ENCODE data around the gene TRAK2.
"Not testable (repeated sequence)": the region's sequence is repeated elsewhere in the genome, so short reads cannot be mapped to it uniquely, and the experiment has no call there.

Gene TRAK2, protein sequence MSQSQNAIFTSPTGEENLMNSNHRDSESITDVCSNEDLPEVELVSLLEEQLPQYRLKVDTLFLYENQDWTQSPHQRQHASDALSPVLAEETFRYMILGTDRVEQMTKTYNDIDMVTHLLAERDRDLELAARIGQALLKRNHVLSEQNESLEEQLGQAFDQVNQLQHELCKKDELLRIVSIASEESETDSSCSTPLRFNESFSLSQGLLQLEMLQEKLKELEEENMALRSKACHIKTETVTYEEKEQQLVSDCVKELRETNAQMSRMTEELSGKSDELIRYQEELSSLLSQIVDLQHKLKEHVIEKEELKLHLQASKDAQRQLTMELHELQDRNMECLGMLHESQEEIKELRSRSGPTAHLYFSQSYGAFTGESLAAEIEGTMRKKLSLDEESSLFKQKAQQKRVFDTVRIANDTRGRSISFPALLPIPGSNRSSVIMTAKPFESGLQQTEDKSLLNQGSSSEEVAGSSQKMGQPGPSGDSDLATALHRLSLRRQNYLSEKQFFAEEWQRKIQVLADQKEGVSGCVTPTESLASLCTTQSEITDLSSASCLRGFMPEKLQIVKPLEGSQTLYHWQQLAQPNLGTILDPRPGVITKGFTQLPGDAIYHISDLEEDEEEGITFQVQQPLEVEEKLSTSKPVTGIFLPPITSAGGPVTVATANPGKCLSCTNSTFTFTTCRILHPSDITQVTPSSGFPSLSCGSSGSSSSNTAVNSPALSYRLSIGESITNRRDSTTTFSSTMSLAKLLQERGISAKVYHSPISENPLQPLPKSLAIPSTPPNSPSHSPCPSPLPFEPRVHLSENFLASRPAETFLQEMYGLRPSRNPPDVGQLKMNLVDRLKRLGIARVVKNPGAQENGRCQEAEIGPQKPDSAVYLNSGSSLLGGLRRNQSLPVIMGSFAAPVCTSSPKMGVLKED

DNA sequence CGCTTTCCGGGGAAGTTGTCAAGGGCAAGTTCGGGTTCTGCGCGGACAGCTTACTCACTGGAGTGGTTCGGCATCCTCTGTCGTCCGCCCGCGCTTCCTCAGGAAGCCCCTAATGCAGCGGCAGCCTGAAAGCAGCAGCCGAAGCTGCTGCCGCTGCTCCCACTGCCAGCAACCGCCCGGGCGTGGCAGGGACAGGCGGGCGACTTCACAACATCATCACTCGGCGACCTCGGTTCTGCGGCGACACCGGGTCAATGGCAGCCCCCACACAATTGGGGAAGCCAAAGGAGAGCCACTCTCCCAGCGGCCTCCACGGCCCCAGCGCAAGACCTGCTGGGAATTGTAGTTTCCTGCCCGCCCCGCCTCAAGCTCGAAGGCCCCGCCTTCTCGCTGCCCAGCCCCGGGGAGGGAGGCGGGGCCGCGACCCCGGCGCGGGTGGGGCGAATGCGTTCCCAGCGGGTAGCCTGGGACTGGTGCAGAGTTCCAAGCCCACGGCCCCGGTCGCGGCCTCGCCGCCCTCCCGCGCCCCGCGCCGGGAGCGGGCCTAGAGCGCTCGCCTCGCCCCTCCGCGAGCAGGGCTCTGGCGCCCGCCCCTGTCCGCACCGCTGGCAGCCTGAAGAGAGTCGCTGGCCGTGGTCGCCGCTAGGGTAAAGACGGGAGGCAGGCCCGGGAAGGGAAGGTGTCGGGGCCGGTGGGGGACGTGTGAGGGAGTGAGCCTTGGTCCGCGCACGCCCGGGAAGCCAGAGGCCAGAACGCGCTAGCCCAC is at the start of gene TRAK2, which contains the start of gene STRADB:
TRAK2 (minus strand) TSS at position 167 of the 766 bp plus-strand sequence. CDS start 30,951 bp downstream, outside the sequence.
STRADB (plus strand) TSS at position 449 of the 766 bp plus-strand sequence. CDS start 3,101 bp downstream, outside the sequence.
- peak; percentile 96 for DNase-seq (ENCODE audit: low spot score)

DNA sequence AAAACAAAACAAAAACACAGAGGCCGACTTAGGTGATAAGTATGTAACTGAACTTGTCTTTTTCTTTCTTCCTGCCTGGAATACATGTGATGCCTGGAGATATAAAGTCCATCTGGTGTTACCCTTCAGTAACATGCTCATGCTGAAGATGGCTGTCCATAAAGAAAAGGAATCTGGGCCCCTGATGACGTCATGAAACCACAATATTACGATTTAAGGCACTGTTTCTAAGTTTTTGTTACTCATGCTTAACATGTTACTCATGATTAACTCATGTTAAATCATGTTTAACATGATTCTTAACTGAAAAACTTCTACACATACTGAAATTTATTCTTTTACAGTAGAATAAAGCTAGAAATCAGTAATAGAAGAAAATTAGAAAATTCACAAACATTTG is 49.3 kb upstream of the TRAK2 start:
- no peak for DNase-seq (ENCODE audit: low spot score)

DNA sequence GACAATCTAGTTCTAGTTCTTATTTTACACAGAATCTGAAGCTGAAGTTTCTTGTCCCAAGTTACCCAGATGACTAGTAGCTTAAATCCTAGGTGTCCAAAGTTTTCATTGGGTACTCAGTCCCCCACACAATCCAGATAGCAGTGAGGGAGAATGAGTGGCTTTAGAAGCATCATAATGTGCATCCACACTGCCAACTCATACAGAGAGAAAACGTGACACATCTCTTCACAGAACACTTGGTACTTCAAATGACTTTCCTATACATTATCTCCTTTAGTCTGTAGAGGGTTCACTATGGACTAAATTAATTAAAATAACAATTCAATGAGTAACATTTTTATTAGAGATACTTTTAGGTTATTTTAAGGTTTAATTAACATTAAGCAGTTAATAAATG is 45.5 kb upstream of the TRAK2 start:
- DNase-seq (ENCODE audit: low spot score) = no peak

DNA sequence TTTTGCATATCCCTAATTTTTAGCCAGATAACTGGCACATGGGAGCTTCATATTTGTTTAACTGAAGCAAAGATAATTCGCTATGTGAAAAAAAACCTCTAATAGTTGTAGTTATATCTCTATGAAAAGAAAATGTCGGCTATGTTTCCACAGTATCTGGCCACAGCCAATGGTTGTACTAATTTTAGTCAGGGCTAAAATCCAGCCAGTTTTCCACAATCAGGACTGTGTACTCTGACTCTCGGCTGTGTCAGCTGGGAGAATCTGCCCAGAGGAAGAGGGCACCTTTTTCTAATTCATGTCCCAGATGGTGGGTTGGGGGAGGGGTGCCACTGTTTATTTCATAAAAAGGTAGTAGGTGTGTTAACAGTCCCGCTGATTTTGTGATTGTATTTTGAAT is 39.0 kb upstream of the TRAK2 start:
- DNase-seq (ENCODE audit: low spot score) = no peak

DNA sequence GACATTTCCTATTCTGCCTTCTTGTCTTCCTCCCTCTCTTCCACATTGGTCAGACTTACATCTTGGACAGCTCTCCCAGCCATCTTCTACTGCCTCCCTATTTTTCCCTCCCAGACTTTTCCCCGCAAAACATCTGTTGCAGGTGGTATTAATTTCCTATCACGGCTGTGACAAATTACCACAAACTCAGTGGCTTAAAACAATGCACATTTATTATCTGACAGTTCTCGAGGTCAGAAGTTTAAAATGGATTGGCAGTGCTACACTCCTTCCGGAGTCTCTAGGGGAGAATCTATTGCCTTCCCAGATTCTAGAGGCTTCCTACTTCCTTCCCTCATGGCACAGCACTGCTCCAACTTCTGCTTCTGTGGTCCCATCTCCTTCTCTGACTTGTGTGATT is 33.5 kb upstream of the TRAK2 start:
- no peak for DNase-seq (ENCODE audit: low spot score)

DNA sequence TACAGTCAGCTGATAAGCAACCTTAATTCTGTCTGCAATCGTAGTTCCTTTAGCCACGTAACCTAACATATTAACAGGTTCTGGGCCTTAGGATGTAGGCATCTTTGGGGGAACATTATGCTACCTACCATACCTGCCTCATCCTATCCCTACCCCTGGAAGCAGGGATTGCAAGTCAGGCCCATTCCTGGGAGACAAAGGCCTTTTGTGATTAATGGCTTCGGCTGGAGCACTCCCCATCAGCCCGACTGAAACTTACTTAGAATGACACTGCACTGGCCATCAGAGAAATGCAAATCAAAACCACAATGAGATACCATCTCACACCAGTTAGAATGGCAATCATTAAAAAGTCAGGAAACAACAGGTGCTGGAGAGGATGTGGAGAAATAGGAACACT is 32.5 kb upstream of the TRAK2 start:
- DNase-seq (ENCODE audit: low spot score) = not testable (repeated sequence)

DNA sequence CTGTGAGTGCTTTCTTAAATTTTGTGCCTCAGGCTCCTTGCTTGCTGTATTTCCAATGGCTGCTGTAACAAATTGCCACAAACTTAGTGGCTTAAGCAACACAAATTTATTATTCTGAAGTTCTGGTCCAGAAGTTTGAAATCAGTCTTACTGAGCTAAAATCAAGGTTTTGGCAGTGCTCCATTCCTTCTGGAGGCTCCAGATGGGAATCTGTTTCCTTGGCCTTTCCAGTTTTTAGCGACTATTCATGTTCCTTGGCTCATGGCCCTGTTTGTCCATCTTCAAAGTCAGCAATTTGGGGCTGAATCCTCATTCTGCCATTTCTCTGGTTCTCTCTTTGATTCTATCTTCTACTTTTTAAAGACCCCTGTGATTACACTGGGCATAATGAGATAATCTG is 32.1 kb upstream of the TRAK2 start:
- DNase-seq (ENCODE audit: low spot score) = no peak

DNA sequence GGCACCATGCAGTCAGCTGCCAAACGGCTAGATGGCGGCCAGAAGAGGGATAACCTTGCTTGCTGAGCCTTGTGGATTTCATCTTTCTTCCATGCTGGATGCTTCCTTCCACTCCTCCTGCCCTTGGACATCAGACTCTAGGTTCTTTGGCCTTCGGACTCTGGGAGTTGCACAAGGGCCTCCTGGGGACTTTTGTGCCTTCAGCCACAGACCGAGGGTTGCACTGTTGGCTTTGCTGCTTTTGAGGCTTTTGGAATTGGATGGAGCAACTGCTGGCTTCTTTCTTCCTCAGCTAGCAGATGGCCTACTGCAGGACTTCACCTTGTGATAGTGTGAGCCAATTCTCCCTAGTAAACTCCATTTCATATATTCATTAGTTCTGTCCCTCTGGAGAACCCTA is 31.3 kb upstream of the TRAK2 start:
- no peak for DNase-seq (ENCODE audit: low spot score)

DNA sequence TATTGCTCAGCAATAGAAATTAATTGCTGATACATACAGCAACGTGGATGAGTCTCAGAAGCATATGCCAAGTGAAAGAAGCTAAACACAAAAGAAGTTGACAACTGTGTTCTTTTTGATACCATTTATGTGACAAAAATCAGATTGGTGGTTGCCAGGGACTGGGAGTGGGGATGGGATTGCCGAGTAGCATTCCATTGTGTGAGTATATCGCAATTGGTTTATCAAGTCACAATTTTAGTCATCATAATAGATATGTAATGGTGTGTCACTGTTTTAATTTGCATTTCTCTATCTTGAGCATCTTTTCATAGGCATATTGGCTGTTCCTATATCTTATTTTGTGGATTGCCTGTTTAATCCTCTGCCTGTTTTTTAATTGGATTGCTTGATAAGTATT is 21.2 kb upstream of the TRAK2 start:
- no peak for DNase-seq (ENCODE audit: low spot score)

DNA sequence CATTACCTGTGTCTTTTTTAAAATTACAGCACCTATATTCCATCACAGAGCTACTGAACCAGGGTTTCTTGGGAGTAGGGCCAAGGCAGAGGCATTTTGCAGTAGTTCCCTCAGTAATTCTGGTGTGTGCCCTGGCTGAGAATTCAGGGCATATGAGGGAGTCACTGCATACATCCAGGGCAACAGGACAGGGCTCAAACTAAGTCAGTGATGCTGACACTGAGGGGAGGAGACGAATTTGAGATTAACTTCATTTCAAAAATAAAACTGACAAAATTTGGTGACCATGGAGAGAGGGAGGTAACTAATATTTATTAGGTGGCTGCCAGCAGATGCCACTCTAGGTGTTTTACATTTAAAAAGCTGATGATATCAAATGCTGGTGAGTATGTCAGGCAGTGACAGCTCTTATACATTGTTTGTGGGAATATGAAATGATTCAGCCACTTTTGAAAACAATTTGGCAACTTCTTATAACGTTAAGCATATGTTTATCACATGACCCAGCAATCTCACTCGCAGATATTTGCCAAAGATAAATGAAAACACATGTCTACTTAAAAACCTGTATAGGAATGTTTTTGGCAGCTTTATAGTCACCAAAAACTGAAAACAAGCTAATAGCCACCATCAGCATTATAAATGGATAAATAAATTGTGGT is 20.6 kb upstream of the TRAK2 start:
- DNase-seq (ENCODE audit: low spot score) = no peak

DNA sequence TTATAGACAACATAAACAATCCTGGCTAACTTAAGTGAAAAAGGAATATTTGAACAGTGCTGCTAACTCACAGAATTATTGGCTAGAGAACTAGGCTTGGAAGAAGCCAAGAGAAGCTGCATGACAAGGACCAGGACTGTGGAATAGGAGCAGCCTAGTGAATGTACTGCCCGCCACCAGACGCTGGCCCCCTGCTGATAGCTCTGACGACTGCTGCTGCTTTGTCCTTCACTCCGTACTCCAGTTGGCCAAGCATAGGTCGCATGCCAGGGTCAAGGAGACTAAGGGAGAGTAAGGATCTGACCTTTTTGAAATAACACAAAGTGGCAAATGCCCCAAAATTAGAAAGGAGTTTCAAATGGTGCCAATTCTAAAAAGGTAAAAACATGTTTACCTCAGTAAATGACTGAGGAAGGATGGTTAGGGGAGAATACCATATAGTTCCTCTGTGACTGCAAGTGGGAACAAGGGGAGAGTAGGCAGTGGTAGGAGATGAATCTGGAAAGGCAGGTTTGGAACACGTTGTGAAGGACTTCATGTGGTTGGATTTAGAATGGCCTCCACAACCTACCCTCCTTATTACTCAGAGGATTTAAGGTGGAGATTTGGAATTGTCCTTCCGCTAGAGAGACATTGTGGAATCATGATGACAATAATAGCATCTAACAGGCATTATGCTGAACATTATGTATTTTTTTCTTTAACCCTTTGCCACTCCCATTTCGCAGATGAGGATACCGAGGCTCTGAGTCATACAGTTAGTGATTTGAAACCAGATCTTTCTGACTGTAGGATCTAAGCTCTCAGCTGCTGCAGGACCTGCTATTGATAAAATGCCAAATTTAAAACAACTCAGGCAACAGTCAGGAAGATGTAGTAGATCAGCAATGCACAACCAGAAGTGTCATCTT is 19.8 kb upstream of the TRAK2 start:
- DNase-seq (ENCODE audit: low spot score) = no peak

DNA sequence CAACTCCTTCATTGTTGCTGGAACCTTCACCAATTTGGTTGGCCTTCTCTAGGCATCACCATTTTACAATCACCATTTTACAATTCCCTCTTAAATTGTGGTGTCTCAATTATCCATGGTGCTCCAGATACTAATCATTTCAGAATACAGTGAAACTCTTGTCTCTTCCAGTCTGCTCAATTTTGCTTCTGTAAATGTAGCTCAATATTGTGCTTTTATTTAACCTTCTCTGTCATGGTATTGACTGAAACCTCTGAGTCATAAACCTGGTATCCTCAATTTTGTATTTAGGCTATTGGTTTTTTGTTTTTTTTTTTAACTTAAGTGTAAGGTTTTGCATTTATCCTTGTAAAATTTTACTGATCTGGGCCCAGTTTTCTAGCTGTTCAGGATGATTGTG is 16.4 kb upstream of the TRAK2 start:
- DNase-seq (ENCODE audit: low spot score) = no peak

DNA sequence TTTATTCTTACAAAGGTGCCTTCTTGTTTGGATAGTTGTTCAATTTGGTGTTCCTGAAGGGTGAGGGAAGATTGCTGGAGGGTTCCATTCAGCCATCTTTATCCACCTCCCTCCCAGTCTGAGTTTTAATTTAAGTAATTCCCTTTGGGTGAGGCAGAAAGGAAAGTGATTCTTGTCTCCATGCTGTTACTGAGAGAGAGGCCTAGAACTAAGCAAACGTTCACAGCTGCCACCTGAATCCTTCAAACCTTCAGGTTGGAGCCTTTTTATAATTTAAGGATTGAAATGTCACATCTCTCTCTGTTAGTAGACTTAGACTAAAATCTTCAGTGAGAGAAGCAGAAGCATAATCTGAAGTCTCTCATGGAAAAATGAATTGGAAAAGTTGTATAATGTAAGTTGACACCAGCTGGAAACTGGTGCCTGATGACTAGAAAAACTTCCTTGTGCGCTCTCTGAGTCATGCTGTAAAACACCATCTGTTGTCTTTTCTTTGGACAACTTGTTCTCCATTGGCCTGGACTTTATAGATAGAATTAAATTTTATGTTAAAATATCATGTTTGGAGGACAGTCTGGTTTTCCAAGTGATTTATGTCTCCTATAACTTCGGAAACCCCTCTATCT is 14.9 kb upstream of the TRAK2 start:
- no peak for DNase-seq (ENCODE audit: low spot score)

DNA sequence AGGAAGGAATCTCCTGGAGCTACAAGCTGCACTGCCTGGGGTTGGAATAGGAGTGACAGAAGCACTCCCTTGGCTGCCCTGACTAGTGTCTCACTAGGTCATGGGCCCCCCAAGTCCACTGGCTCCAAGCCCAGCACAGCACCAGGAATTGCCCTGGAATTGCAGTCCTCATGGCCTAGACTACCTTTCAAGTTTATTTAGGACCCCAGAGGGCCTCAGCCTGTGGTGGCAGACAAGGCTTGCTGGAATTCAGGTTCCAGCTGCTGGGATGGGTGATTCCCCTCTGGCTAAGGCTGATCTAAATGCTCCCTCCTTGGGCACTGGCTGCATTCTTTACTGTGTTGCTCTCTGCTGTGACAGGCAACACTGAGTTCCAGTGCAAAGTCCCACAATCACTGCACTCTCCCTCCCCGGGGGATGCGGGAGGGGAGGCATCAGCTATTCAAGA is 14.3 kb upstream of the TRAK2 start:
- DNase-seq (ENCODE audit: low spot score) = no peak

DNA sequence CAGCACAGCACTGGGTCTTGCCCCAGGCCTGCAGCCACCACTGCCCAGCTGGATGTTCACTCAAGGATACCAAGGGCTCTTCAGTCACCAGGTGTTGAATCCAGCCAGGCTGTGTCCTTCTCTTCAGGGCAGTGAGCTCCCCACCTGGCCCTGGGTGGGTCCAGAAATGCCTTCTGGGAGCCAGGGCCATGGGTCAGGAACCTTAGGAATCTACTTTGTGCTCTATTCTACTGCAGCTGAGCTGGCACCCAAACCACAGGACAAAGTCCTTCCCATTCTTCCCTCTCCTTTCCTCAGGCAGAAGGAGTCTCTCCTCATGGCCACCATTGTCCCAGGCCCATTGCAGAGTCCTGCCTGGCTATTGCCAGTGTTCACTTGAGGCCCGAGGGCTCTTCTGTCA is 13.3 kb upstream of the TRAK2 start:
- DNase-seq (ENCODE audit: low spot score) = no peak

DNA sequence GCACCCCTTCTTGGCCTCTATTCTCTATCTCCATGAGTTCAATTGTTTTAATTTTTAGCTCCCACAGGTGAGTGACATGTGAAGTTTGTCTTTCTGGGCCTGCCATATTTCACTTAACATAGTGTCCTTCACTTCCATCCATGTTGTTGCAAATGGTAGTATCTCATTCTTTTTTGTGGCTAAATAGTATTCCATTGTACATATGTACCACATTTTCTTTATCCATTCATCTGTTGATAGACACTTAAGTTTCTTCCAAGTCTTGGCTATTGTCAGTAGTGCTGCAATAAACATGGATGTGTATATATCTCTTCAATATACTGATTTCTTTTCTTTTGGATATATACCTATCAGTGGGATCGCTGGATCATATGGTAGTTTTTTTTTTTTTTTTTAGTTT is 9.3 kb upstream of the TRAK2 start:
- DNase-seq (ENCODE audit: low spot score) = no peak

DNA sequence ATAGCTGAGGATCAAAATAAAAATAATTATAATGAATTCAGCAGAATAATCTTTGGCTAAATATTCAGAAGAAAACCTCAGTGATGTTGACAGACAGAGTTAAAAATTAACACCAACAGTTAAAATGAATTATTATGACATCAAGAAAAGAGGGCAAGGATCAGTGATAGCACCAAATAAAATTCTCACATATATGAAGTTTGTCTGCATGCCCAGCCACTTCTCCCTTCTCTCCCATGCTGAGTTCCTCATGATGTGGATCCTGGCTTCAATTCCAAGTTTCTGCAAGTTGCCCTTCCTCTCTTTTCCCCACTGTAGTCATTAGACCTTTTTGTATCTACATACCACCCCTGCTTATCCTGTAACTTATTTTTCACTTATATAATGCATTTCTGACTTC is 7.1 kb upstream of the TRAK2 start:
- no peak for DNase-seq (ENCODE audit: low spot score)

DNA sequence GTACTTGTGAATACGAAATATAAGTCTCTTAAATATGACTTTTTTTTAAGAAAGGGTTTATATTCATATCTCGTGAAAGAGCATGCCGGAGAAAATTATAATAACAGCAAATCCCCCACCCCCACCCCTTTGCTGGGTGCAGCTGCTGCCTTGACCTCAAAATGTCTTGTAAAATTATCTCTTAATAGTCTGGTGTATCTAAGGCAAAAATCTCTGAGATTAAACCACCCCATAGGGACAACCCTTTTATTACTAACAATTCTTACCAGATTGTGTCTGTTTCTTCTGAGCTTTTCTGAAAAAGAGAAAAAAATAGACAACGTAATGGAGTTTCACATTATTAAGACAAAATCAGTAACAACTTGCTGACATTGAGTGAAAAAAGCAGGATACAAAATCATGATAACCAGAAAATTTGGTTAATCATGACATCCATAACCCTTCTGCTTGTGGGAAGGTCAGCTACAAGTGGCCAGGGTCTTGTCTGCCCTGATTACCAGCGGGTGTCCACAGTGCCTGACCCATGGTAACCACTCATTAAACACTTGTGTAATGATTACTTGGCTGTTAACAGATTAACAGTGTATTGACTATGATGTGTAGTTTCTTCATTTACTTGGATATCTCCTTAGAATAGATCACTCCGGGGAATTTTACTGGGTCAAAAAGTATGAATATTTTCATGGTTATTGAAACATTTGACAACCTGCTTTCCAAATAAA is 1.8 kb upstream of the TRAK2 start:
- no peak for DNase-seq (ENCODE audit: low spot score)
